Measurements from ENCODE around the gene KRABD2.

GRCh38 chr17:8421571-8421970 is 45.1 kb upstream of the KRABD2 start:
- TF ChIP-seq POLR2A (IDR thresholded peaks at IDR 0.05) (no peak), POLR2AphosphoS5 (IDR thresholded peaks at IDR 0.05) (no peak), EP300 (IDR thresholded peaks at IDR 0.05) (no peak)
- TF ChIP-seq, protein P1, sequence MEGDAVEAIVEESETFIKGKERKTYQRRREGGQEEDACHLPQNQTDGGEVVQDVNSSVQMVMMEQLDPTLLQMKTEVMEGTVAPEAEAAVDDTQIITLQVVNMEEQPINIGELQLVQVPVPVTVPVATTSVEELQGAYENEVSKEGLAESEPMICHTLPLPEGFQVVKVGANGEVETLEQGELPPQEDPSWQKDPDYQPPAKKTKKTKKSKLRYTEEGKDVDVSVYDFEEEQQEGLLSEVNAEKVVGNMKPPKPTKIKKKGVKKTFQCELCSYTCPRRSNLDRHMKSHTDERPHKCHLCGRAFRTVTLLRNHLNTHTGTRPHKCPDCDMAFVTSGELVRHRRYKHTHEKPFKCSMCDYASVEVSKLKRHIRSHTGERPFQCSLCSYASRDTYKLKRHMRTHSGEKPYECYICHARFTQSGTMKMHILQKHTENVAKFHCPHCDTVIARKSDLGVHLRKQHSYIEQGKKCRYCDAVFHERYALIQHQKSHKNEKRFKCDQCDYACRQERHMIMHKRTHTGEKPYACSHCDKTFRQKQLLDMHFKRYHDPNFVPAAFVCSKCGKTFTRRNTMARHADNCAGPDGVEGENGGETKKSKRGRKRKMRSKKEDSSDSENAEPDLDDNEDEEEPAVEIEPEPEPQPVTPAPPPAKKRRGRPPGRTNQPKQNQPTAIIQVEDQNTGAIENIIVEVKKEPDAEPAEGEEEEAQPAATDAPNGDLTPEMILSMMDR (IDR thresholded peaks at IDR 0.05) = no peak
